ENCODE measurements around the gene RCC2.
A peak's percentile ranks its signal among the peaks of the same experiment; 100 is the strongest.
"Not testable (repeated sequence)": the region's sequence is repeated elsewhere in the genome, so short reads cannot be mapped to it uniquely, and the experiment has no call there.

RCC2 gene

GRCh38 chr1:17439250-17440073 lies at the start of gene RCC2:
RCC2 (minus strand) TSS chr1:17439677; CDS start chr1:17438514, 1,163 bp downstream.
- DNase-seq (ENCODE audit: low read depth in 4 of 4, low spot score in 1 of 4), result peak; percentile 27 to 58 (median 48)

GRCh38 chr1:17486242-17486641 lies 46.8 kb upstream of the RCC2 start:
- no peak for DNase-seq (ENCODE audit: low read depth in 4 of 4, low spot score in 1 of 4)

- DNase-seq (ENCODE audit: low read depth in 4 of 4, low spot score in 1 of 4), result no peak
Observed at GRCh38 chr1:17485281-17485680, 45.8 kb upstream of the RCC2 start.

- DNase-seq (ENCODE audit: low read depth in 4 of 4, low spot score in 1 of 4), result not testable (repeated sequence)
Observed at GRCh38 chr1:17481981-17482380, 42.5 kb upstream of the RCC2 start.

- no peak for DNase-seq (ENCODE audit: low read depth in 4 of 4, low spot score in 1 of 4)
Observed at GRCh38 chr1:17480846-17481245, 41.4 kb upstream of the RCC2 start.

GRCh38 chr1:17475752-17476151 lies 36.3 kb upstream of the RCC2 start:
- DNase-seq (ENCODE audit: low read depth in 4 of 4, low spot score in 1 of 4), result no peak

GRCh38 chr1:17474836-17475555 lies 35.5 kb upstream of the RCC2 start:
- DNase-seq (ENCODE audit: low read depth in 4 of 4, low spot score in 1 of 4), result not testable (repeated sequence)

GRCh38 chr1:17472814-17473213 lies 33.3 kb upstream of the RCC2 start:
- no peak for DNase-seq (ENCODE audit: low read depth in 4 of 4, low spot score in 1 of 4)

- DNase-seq (ENCODE audit: low read depth in 4 of 4, low spot score in 1 of 4), result no peak
Observed at GRCh38 chr1:17471393-17471792, 31.9 kb upstream of the RCC2 start.

GRCh38 chr1:17470021-17470799 lies 30.7 kb upstream of the RCC2 start:
- no peak for DNase-seq (ENCODE audit: low read depth in 4 of 4, low spot score in 1 of 4)

GRCh38 chr1:17468357-17469265 lies 29.1 kb upstream of the RCC2 start:
- not testable (repeated sequence) for DNase-seq (ENCODE audit: low read depth in 4 of 4, low spot score in 1 of 4)

- no peak for DNase-seq (ENCODE audit: low read depth in 4 of 4, low spot score in 1 of 4)
Observed at GRCh38 chr1:17466359-17466758, 26.9 kb upstream of the RCC2 start.

- no peak for DNase-seq (ENCODE audit: low read depth in 4 of 4, low spot score in 1 of 4)
Observed at GRCh38 chr1:17465228-17465627, 25.8 kb upstream of the RCC2 start.

- no peak for DNase-seq (ENCODE audit: low read depth in 4 of 4, low spot score in 1 of 4)
Observed at GRCh38 chr1:17463991-17464390, 24.5 kb upstream of the RCC2 start.

GRCh38 chr1:17462669-17463068 lies 23.2 kb upstream of the RCC2 start:
- DNase-seq (ENCODE audit: low read depth in 4 of 4, low spot score in 1 of 4), result no peak

GRCh38 chr1:17460219-17460618 lies 20.7 kb upstream of the RCC2 start:
- DNase-seq (ENCODE audit: low read depth in 4 of 4, low spot score in 1 of 4), result no peak

GRCh38 chr1:17458794-17459193 lies 19.3 kb upstream of the RCC2 start:
- DNase-seq (ENCODE audit: low read depth in 4 of 4, low spot score in 1 of 4), result no peak

- no peak for DNase-seq (ENCODE audit: low read depth in 4 of 4, low spot score in 1 of 4)
Observed at GRCh38 chr1:17452686-17453085, 13.2 kb upstream of the RCC2 start.

- DNase-seq (ENCODE audit: low read depth in 4 of 4, low spot score in 1 of 4), result not testable (repeated sequence)
Observed at GRCh38 chr1:17452203-17452602, 12.7 kb upstream of the RCC2 start.

GRCh38 chr1:17451731-17452130 lies 12.3 kb upstream of the RCC2 start:
- DNase-seq (ENCODE audit: low read depth in 4 of 4, low spot score in 1 of 4), result no peak

Data from stimulated activated CD4-positive, alpha-beta T cell treated with anti-CD3 and anti-CD28 coated beads, Interleukin-1b, Interleukin-23, amount 100 ng/mL, for 24 hours (primary cell).